Calu3 (cell line): ENCODE measurements around the gene ZBTB37. TPM values are rescaled to one million over a fixed set of nuclear protein-coding genes. Genes with fewer than 3 reads are reported as not detected.

Experiments
- BruUV-seq: library from RNA; stranded (reverse); fragments of 400-500 nt; replicated peaks from 2 replicates; lab custom pipeline; 2021; lab: Mats Ljungman, UMichigan
- CTCF ChIA-PET: fragments of 300-600 bp; sonication (Branson Sonifier 250); formaldehyde crosslinking; loops from one replicate; lab custom pipeline; 2022; ENCODE audit warnings: antibody characterized with exemption; lab: Charles Lee
- DNase-seq: peaks from one replicate; pipeline ENCODE4 v3.0.0; 2022
- H3K27ac Mint-ChIP-seq: one replicate; pipeline ENCODE4 v1.8.0; 2022; ENCODE audit warnings: mixed read lengths; ENCODE audit not compliant: unreplicated experiment
- H3K27me3 Mint-ChIP-seq: one replicate; pipeline ENCODE4 v1.8.0; 2022; ENCODE audit warnings: mixed read lengths; ENCODE audit not compliant: unreplicated experiment
- H3K36me3 Mint-ChIP-seq: one replicate; pipeline ENCODE4 v1.8.0; 2022; ENCODE audit warnings: mild to moderate bottlenecking, moderate library complexity, mixed read lengths; ENCODE audit not compliant: insufficient read depth, unreplicated experiment
- H3K4me1 Mint-ChIP-seq: one replicate; pipeline ENCODE4 v1.8.0; 2022; ENCODE audit warnings: mild to moderate bottlenecking, low read depth, mixed read lengths; ENCODE audit not compliant: unreplicated experiment
- H3K4me3 Mint-ChIP-seq: one replicate; pipeline ENCODE4 v1.8.0; 2022; ENCODE audit warnings: mild to moderate bottlenecking, low read depth, moderate library complexity, mixed read lengths; ENCODE audit not compliant: unreplicated experiment
- H3K9me3 Mint-ChIP-seq: one replicate; pipeline ENCODE4 v1.8.0; 2022; ENCODE audit warnings: low read depth, mixed read lengths; ENCODE audit not compliant: unreplicated experiment
- intact Hi-C: fragments of 100-400 bp; cut with micrococcal nuclease; formaldehyde crosslinking; loops from one replicate; pipeline ENCODE4 v1.10.0; 2022; ENCODE audit not compliant: unreplicated experiment
- total RNA-seq: library from RNA; stranded (reverse); gene quantifications from 2 replicates; pipeline ENCODE4 v1.2.3, GENCODE V29; 2022
- TF ChIP-seq, protein P1 (sequence below): fragments of 200-600 bp; IDR thresholded peaks from one replicate; pipeline ENCODE4 v1.8.0; 2022; ENCODE audit warnings: antibody characterized with exemption; ENCODE audit not compliant: unreplicated experiment

Gene ZBTB37
- total RNA-seq, 1 experiment from 2014 or later: 10.9 TPM

GRCh38 chr1:173915596-173915995, 47.4 kb downstream of the ZBTB37 start:
- no peaks in the 10 kb centered on the region for H3K9me3 Mint-ChIP-seq
- peaks cover 12% of the 10 kb centered on the region for H3K27me3 Mint-ChIP-seq
- H3K36me3 Mint-ChIP-seq: peaks cover 5% of the 10 kb centered on the region
- CTCF ChIA-PET: interaction anchor here (0.7 kb wide), 1 partner anchor 639 kb away, joined by 3 read pairs; no protein-coding TSS in a partner anchor
- intact Hi-C loops: loop anchor here (2.0 kb wide), 1 partner anchor 75 kb away; no protein-coding TSS in a partner anchor
- H3K4me1 Mint-ChIP-seq: no peaks in the 10 kb centered on the region
- H3K27ac Mint-ChIP-seq: no peak overlapping the region
- no peak overlapping the region for H3K4me3 Mint-ChIP-seq
- no peak for DNase-seq
- TF ChIP-seq, protein P1, sequence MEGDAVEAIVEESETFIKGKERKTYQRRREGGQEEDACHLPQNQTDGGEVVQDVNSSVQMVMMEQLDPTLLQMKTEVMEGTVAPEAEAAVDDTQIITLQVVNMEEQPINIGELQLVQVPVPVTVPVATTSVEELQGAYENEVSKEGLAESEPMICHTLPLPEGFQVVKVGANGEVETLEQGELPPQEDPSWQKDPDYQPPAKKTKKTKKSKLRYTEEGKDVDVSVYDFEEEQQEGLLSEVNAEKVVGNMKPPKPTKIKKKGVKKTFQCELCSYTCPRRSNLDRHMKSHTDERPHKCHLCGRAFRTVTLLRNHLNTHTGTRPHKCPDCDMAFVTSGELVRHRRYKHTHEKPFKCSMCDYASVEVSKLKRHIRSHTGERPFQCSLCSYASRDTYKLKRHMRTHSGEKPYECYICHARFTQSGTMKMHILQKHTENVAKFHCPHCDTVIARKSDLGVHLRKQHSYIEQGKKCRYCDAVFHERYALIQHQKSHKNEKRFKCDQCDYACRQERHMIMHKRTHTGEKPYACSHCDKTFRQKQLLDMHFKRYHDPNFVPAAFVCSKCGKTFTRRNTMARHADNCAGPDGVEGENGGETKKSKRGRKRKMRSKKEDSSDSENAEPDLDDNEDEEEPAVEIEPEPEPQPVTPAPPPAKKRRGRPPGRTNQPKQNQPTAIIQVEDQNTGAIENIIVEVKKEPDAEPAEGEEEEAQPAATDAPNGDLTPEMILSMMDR: no peak
- BruUV-seq: no TSS peak

GRCh38 chr1:173916667-173917066, 48.5 kb downstream of the ZBTB37 start:
- CTCF ChIA-PET: no interaction called here
- no TSS peak for BruUV-seq
- TF ChIP-seq, protein P1: no peak
- Mint-ChIP-seq H3K4me3 (no peak overlapping the region), H3K4me1 (no peaks in the 10 kb centered on the region), H3K27ac (no peak overlapping the region), H3K36me3 (peaks cover 5% of the 10 kb centered on the region), H3K27me3 (peaks cover 9% of the 10 kb centered on the region), H3K9me3 (no peaks in the 10 kb centered on the region)
- intact Hi-C loops: no loop called here
- DNase-seq: no peak

DNA sequence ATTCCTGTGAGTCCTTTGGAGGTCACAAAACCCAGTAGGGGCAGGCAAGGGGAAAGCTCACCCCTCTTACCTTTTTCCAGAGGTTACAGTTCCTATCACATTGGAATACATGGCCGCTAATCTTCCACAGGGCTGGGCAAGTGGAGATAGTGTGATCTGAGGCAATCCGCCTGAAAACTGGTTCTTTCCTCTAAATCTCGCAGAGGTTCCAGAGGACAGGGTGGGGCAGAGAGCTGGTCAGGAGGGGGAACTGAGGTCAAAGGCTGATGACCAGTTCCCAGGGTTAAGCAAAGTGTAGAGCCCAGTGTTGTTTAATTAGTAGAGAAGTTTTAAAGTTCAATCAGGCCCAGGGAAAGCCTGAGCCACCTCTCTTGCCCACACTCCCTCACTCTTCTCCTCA, 49.0 kb downstream of the ZBTB37 start, which contains the start of gene SERPINC1:
SERPINC1 (minus strand) TSS at position 179 of the 400 bp plus-strand sequence; CDS start at position 111, 68 bp downstream.
- Mint-ChIP-seq H3K27ac (no peak within 1 kb of the TSS), H3K4me1 (no peaks in the 10 kb centered on the region), H3K27me3 (peaks cover 4% of the 10 kb centered on the region), H3K4me3 (no peak within 1 kb of the TSS), H3K9me3 (no peaks in the 10 kb centered on the region), H3K36me3 (peaks cover under 1% of the 10 kb centered on the region)
- intact Hi-C loops: no loop called here
- TF ChIP-seq, protein P1: no peak
- DNase-seq: no peak
- BruUV-seq: no TSS peak
- CTCF ChIA-PET: no interaction called here

DNA sequence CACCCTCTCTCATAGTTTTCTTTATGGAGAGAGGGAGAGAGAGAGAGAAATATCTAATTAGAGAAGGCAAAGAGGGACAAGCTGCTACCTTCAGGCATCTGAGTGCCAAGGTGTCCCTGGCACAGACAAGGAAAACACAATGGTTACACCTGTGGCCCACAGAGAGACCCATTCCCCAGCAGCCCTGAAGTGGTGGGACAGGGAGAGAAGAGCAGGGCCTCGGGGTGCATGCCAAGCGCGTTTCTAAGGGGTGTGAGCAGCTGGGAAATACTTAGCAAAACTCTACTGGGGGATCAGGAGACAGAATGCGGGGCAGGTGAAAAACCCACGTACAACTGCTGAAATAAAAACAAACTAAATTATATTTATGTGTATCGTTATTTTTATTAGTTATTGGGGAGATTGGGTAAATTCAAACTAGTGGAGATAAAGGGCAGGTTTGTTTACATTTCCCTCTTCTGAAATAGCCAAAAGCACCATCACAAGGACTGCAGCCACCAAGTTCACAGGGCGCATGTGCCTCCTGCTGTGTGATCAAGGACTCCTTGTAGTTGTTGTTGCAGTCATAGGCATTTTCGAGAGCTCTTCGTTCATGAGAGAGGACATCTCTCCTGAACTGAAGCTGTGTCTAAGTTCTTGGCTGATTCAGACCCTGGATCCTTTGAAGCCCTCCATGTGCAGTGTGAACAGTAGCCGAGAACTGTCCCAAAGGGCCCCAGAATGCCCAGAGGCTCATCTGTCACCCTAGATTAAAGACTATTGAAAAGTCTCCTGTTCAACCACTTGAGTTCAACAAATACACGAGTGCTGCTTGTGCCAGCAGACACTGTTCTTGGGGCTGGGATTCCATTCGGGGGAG, 49.7 kb downstream of the ZBTB37 start:
- intact Hi-C loops: no loop called here
- Mint-ChIP-seq H3K27ac (no peak overlapping the region), H3K27me3 (peaks cover under 1% of the 10 kb centered on the region), H3K9me3 (no peaks in the 10 kb centered on the region), H3K36me3 (no peaks in the 10 kb centered on the region), H3K4me1 (no peaks in the 10 kb centered on the region), H3K4me3 (no peak overlapping the region)
- TF ChIP-seq, protein P1: no peak
- CTCF ChIA-PET: no interaction called here
- no TSS peak for BruUV-seq
- DNase-seq: no peak
